K562 (cell line): ENCODE measurements around the gene PRM2. TPM values are rescaled to one million over a fixed set of nuclear protein-coding genes. Genes with fewer than 3 reads are reported as not detected.

Experiments used
- ADNP ChIP-seq: fragments of 200-800 bp; sonication (Bioruptor generic); IDR thresholded peaks from 2 replicates; pipeline ENCODE4 v1.6.1; 2016; ENCODE audit warnings: missing genetic modification characterization, missing compliant biosample characterization
- ARID4B ChIP-seq: sonication (generic); formaldehyde crosslinking; IDR thresholded peaks from 2 replicates; pipeline ENCODE4 v1.8.0; 2022; ENCODE audit warnings: mild to moderate bottlenecking, missing genetic modification reagents
- HDAC1 ChIP-seq, 2 experiments: fragments of 450-650 bp; IDR thresholded peaks; 2 replicates each; pipeline ENCODE4 v1.6.1; 2016 to 2017; ENCODE audit warnings: inconsistent platforms in 1 of 2, mild to moderate bottlenecking in 1 of 2, moderate library complexity in 1 of 2
- HNRNPH1 ChIP-seq: fragments of 200-400 bp; formaldehyde crosslinking; optimal IDR thresholded peaks from 2 replicates; pipeline ENCODE3; 2017; ENCODE audit warnings: low read depth, mild to moderate bottlenecking, low read length, moderate library complexity
- PYGO2 ChIP-seq: fragments of 450-650 bp; IDR thresholded peaks from 2 replicates; pipeline ENCODE4 v1.6.1; 2016; ENCODE audit warnings: mild to moderate bottlenecking, missing genetic modification characterization, moderate library complexity, missing compliant biosample characterization
- TBP ChIP-seq: optimal IDR thresholded peaks from 2 replicates; pipeline ENCODE3; 2011; ENCODE audit warnings: low read depth, low read length, improper control_type of control experiment
- TCF3 ChIP-seq: sonication (generic); formaldehyde crosslinking; IDR thresholded peaks from 2 replicates; pipeline ENCODE4 v1.4.0; 2020; ENCODE audit warnings: mild to moderate bottlenecking, missing genetic modification reagents
- TFAP4 ChIP-seq: sonication (generic); formaldehyde crosslinking; IDR thresholded peaks from 2 replicates; pipeline ENCODE4 v1.8.0; 2022; ENCODE audit warnings: missing genetic modification reagents, mild to moderate bottlenecking, moderate library complexity, borderline replicate concordance
- THAP12 ChIP-seq: fragments of 250-450 bp; sonication (Bioruptor Pico); IDR thresholded peaks from 2 replicates; pipeline ENCODE4 v1.9.0; 2021; ENCODE audit warnings: mild to moderate bottlenecking, inconsistent platforms
- ZNF12 ChIP-seq: sonication (generic); formaldehyde crosslinking; IDR thresholded peaks from 2 replicates; pipeline ENCODE4 v1.4.0; 2020; ENCODE audit warnings: mild to moderate bottlenecking, missing genetic modification reagents
- ZNF134 ChIP-seq: fragments of 250-450 bp; sonication (Bioruptor Pico); conservative IDR thresholded peaks from 2 replicates; pipeline ENCODE4 v1.4.0; 2020
- ZNF140 ChIP-seq: fragments of 250-450 bp; sonication (Bioruptor Pico); IDR thresholded peaks from 2 replicates; pipeline ENCODE4 v1.8.0; 2021; ENCODE audit warnings: moderate library complexity, mild to moderate bottlenecking, inconsistent platforms
- polyA plus RNA-seq, 8 experiments: library from polyadenylated mRNA; depleted of rRNA in 4 of 8; stranded (reverse) in 5 of 8; unstranded in 3 of 8; fragments of >200 nt; fragmentation: Nextera tagmentation in 2 of 8; fragmentation: Illumina TruSeq in 1 of 8; extraction: Ambion mirVana in 2 of 8; extraction: Trizol in 1 of 8; gene quantifications; 2 replicates each; pipeline versions ENCODE4 v1.2.1 to v1.2.3, GENCODE V29; 2011 to 2014; ENCODE audit warnings: inconsistent platforms in 1 of 8, missing spikeins in 1 of 8
- total RNA-seq, 7 experiments: library from RNA; depleted of rRNA in 6 of 7; stranded (reverse); fragments of >200 nt in 6 of 7; fragmentation: Illumina TruSeq in 2 of 7; extraction: Trizol in 2 of 7; gene quantifications; 2 replicates each; pipeline versions ENCODE4 v1.2.1 to v1.2.3, GENCODE V29; 2011 to 2021; ENCODE audit warnings: low replicate concordance in 1 of 7
- TF ChIP-seq, protein P1 (sequence below): fragments of 250-450 bp; sonication (Bioruptor Pico); IDR thresholded peaks from 2 replicates; pipeline ENCODE4 v1.8.0; 2021; ENCODE audit warnings: mild to moderate bottlenecking, moderate library complexity
- TF ChIP-seq, protein P2 (sequence below), 2 experiments: IDR thresholded peaks in 1 of 2; conservative IDR thresholded peaks in 1 of 2; 2 replicates each; pipeline ENCODE4 v1.6.1; 2016; ENCODE audit warnings: low read depth in 2 of 2, mild to moderate bottlenecking in 1 of 2, missing compliant biosample characterization in 1 of 2, missing genetic modification characterization in 1 of 2, moderate library complexity in 1 of 2

PRM2 gene
- total and polyA plus RNA-seq, 9 of the 15 experiments (the other 6 are each of a cell fraction or from before 2014, with no cell fraction given) = not detected

- TF ChIP-seq ARID4B (CRISPR knock-in tag) (peak; percentile 32; the same call in 1 of the 2 replicates), ZNF140 (no peak), TBP (no peak), TCF3 (CRISPR knock-in tag) (no peak), THAP12 (0 out of 2 replicates have a peak, but pooled peaks have one; percentile 20), HDAC1 (IDR thresholded peaks at IDR 0.05) (peak in 1 of 2 experiments; percentile 67; a peak in 2 of 4 replicates), ZNF134 (CRISPR knock-in tag) (no peak), PYGO2 (no peak), ADNP (tag) (no peak), ZNF12 (CRISPR knock-in tag) (peak; percentile 27; the same call in 1 of the 2 replicates), HNRNPH1 (no peak), TFAP4 (CRISPR knock-in tag) (peak; percentile 72; the same call in 1 of the 2 replicates)
- TF ChIP-seq, protein P1, sequence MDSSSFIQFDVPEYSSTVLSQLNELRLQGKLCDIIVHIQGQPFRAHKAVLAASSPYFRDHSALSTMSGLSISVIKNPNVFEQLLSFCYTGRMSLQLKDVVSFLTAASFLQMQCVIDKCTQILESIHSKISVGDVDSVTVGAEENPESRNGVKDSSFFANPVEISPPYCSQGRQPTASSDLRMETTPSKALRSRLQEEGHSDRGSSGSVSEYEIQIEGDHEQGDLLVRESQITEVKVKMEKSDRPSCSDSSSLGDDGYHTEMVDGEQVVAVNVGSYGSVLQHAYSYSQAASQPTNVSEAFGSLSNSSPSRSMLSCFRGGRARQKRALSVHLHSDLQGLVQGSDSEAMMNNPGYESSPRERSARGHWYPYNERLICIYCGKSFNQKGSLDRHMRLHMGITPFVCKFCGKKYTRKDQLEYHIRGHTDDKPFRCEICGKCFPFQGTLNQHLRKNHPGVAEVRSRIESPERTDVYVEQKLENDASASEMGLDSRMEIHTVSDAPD (CRISPR knock-in tag) = no peak
- TF ChIP-seq, protein P2, sequence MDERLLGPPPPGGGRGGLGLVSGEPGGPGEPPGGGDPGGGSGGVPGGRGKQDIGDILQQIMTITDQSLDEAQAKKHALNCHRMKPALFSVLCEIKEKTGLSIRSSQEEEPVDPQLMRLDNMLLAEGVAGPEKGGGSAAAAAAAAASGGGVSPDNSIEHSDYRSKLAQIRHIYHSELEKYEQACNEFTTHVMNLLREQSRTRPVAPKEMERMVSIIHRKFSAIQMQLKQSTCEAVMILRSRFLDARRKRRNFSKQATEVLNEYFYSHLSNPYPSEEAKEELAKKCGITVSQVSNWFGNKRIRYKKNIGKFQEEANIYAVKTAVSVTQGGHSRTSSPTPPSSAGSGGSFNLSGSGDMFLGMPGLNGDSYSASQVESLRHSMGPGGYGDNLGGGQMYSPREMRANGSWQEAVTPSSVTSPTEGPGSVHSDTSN (CRISPR knock-in tag; IDR thresholded peaks at IDR 0.05; ENCODE audit: low read depth) = no peak
- TF ChIP-seq, protein P2 (tag; conservative IDR thresholded peaks at IDR 0.05; ENCODE audit: low read depth) = no peak
Observed at GRCh38 chr16:11256661-11257130, 19.6 kb downstream of the PRM2 start (continued).
